IMR-90 (cell line): ENCODE data around the gene POM121L2. TPM values are rescaled to one million over a fixed set of nuclear protein-coding genes. Genes with fewer than 3 reads are reported as not detected.

Source experiments
- ATAC-seq: fragments of 200-7000 bp; cut with Tn5 transposase; 2 replicates; pipeline ENCODE4 v1.9.1; 2020; ENCODE audit warnings: low read depth, mild to moderate bottlenecking, moderate library complexity
- BruUV-seq: library from RNA; stranded (reverse); fragments of 400-500 nt; replicated peaks from 2 replicates; lab custom pipeline; 2021; lab: Mats Ljungman, UMichigan
- CTCF ChIA-PET: fragments of 300-600 bp; formaldehyde crosslinking; extraction: SDS; loops from one replicate; lab custom pipeline; 2021; ENCODE audit warnings: antibody characterized with exemption; lab: Yijun Ruan, JAX
- POLR2A ChIA-PET: fragments of 300-600 bp; sonication (Branson Sonifier 250); formaldehyde crosslinking; loops from one replicate; lab custom pipeline; 2022; ENCODE audit warnings: antibody characterized with exemption; ENCODE audit not compliant: unreplicated experiment; lab: Charles Lee
- DNase-seq: peaks from one replicate; pipeline ENCODE4 v3.0.0; 2013
- H2AFZ ChIP-seq: replicated peaks from 2 replicates; pipeline ENCODE3; 2013; ENCODE audit warnings: low read length, mild to moderate bottlenecking; ENCODE audit not compliant: poor library complexity
- H2AK5ac ChIP-seq: 2 replicates; pipeline ENCODE4 v1.6.1; 2013; ENCODE audit warnings: low read depth, low read length, inconsistent platforms
- H2AK9ac ChIP-seq: replicated peaks from 2 replicates; pipeline ENCODE3; 2013; ENCODE audit warnings: mild to moderate bottlenecking, low read depth, low read length, moderate library complexity; ENCODE audit not compliant: poor library complexity
- H2BK120ac ChIP-seq: 2 replicates; pipeline ENCODE4 v1.6.1; 2013; ENCODE audit warnings: low read depth, low read length, inconsistent platforms
- H2BK15ac ChIP-seq: 3 replicates; pipeline ENCODE4 v1.6.1; 2013; ENCODE audit warnings: low read depth, low read length, inconsistent platforms
- H2BK20ac ChIP-seq: 2 replicates; pipeline ENCODE4 v1.6.1; 2013; ENCODE audit warnings: low read depth, mild to moderate bottlenecking, inconsistent platforms, low read length, moderate library complexity
- H2BK5ac ChIP-seq: 2 replicates; pipeline ENCODE4 v1.6.1; 2013; ENCODE audit warnings: mild to moderate bottlenecking, low read depth, low read length, inconsistent platforms; ENCODE audit not compliant: poor library complexity, severe bottlenecking
- H3K14ac ChIP-seq: replicated peaks from 2 replicates; pipeline ENCODE4 v1.6.1; 2013; ENCODE audit warnings: low read depth, low read length, inconsistent platforms
- H3K18ac ChIP-seq: 2 replicates; pipeline ENCODE4 v1.6.1; 2013; ENCODE audit warnings: low read depth, low read length, control low read depth
- H3K23ac ChIP-seq: 2 replicates; pipeline ENCODE4 v1.6.1; 2013; ENCODE audit warnings: low read depth, low read length, inconsistent platforms
- H3K27ac ChIP-seq: 2 replicates; pipeline ENCODE4 v1.5.1; 2013; ENCODE audit warnings: mild to moderate bottlenecking, control low read depth, low read length; ENCODE audit not compliant: insufficient read depth
- H3K27me3 ChIP-seq: 2 replicates; pipeline ENCODE4 v1.6.1; 2013; ENCODE audit warnings: low read length; ENCODE audit not compliant: control insufficient read depth, insufficient read depth
- H3K36me3 ChIP-seq: 2 replicates; pipeline ENCODE4 v1.6.1; 2013; ENCODE audit warnings: low read length, mixed read lengths; ENCODE audit not compliant: control insufficient read depth, insufficient read depth
- H3K4ac ChIP-seq: 2 replicates; pipeline ENCODE4 v1.6.1; 2013; ENCODE audit warnings: low read depth, low read length, inconsistent platforms
- H3K4me1 ChIP-seq: 2 replicates; pipeline ENCODE4 v1.6.1; 2013; ENCODE audit warnings: low read length, mixed read lengths; ENCODE audit not compliant: control insufficient read depth, insufficient read depth
- H3K4me2 ChIP-seq: 2 replicates; pipeline ENCODE4 v1.6.1; 2013; ENCODE audit warnings: low read depth, mild to moderate bottlenecking, control low read depth, low read length, moderate library complexity
- H3K4me3 ChIP-seq: 2 replicates; pipeline ENCODE4 v1.5.1; 2013; ENCODE audit warnings: low read depth, mild to moderate bottlenecking, control low read depth, low read length, moderate library complexity; ENCODE audit not compliant: insufficient read depth
- H3K56ac ChIP-seq: 2 replicates; pipeline ENCODE4 v1.6.1; 2013; ENCODE audit warnings: low read length, inconsistent platforms; ENCODE audit not compliant: insufficient read depth; ENCODE audit errors: extremely low read depth
- H3K79me1 ChIP-seq, 2 experiments: 2 replicates each; pipeline ENCODE4 v1.6.1; 2013; ENCODE audit warnings: low read length in 2 of 2, inconsistent platforms in 1 of 2, low read depth in 1 of 2
- H3K9ac ChIP-seq: 2 replicates; pipeline ENCODE4 v1.6.1; 2013; ENCODE audit warnings: low read depth, low read length, control low read depth
- H3K9me1 ChIP-seq: 2 replicates; pipeline ENCODE4 v1.6.1; 2013; ENCODE audit warnings: low read length, inconsistent platforms; ENCODE audit not compliant: insufficient read depth
- H3K9me3 ChIP-seq: 2 replicates; pipeline ENCODE4 v1.6.1; 2013; ENCODE audit warnings: low read length; ENCODE audit not compliant: control insufficient read depth, insufficient read depth
- H4K20me1 ChIP-seq: 2 replicates; pipeline ENCODE4 v1.6.1; 2013; ENCODE audit warnings: low read length, inconsistent platforms; ENCODE audit not compliant: insufficient read depth
- H4K5ac ChIP-seq: 2 replicates; pipeline ENCODE4 v1.6.1; 2013; ENCODE audit warnings: mild to moderate bottlenecking, low read depth, low read length, control low read depth
- H4K8ac ChIP-seq, 2 experiments: 2 replicates each; pipeline ENCODE4 v1.6.1; 2013; ENCODE audit warnings: low read depth in 2 of 2, low read length in 2 of 2, control low read depth in 1 of 2, inconsistent platforms in 1 of 2
- H4K91ac ChIP-seq: 2 replicates; pipeline ENCODE4 v1.6.1; 2013; ENCODE audit warnings: low read depth, low read length, inconsistent platforms; ENCODE audit not compliant: insufficient read depth
- RCOR1 ChIP-seq: IDR thresholded peaks from 2 replicates; pipeline ENCODE4 v1.6.1; 2012; ENCODE audit warnings: mild to moderate bottlenecking, low read length, improper control_type of control experiment; ENCODE audit not compliant: insufficient replicate concordance
- WGBS, 2 experiments: methylation state at CpG; one replicate each; pipeline versions ENCODE4 v1.1.5 to v1.1.7; 2013; ENCODE audit warnings: missing lambda C conversion rate in 2 of 2; ENCODE audit not compliant: insufficient read length in 1 of 2; ENCODE audit errors: extremely low coverage in 2 of 2; 5-methylcytosine and 5-hydroxymethylcytosine counted together
- dilution Hi-C: fragments of 300-500 bp; cut with HindIII; formaldehyde crosslinking; loops from one replicate; pipeline ENCODE4 v1.14.3; 2018; ENCODE audit warnings: low sequenced_read_pairs; ENCODE audit not compliant: unreplicated experiment
- in situ Hi-C: fragments of 300-500 bp; cut with MboI; formaldehyde crosslinking; loops from 3 replicates; pipeline ENCODE4 v1.14.3; 2019; ENCODE audit warnings: low sequenced_read_pairs, inconsistent platforms, mixed read lengths
- intact Hi-C: fragments of 100-400 bp; cut with micrococcal nuclease; formaldehyde crosslinking; loops from 2 replicates; pipeline ENCODE4 v1.10.0; 2022
- polyA plus RNA-seq, 3 experiments: library from polyadenylated mRNA; depleted of rRNA; stranded (reverse); fragments of >200 nt; gene quantifications; 2 replicates each; pipeline ENCODE4 v1.2.3, GENCODE V29; 2012; ENCODE audit warnings: low replicate concordance in 1 of 3
- total RNA-seq: library from RNA; depleted of rRNA; stranded (reverse); fragments of >200 nt; gene quantifications from 2 replicates; pipeline ENCODE4 v1.2.3, GENCODE V29; 2012

Gene POM121L2
- total and polyA plus RNA-seq, 2 of the 4 experiments (the other 2 are of a cell fraction): not detected

- no peak overlapping the region for H3K18ac ChIP-seq
- TF ChIP-seq RCOR1: no peak
- ATAC-seq: peak; percentile 69
- H4K5ac ChIP-seq: no peak overlapping the region
- H2BK120ac ChIP-seq: no peak overlapping the region
- H4K91ac ChIP-seq: no peak overlapping the region
- peaks cover 4% of the 10 kb centered on the region for H3K9me3 ChIP-seq
- in situ Hi-C loops (no loop called here), dilution Hi-C loops (no loop called here), intact Hi-C loops (loop anchor here (5.0 kb wide), 2 partner anchors 192 to 472 kb away; partner anchors contain the start of gene ZNF184)
- H3K9me1 ChIP-seq: no peaks in the 10 kb centered on the region; the same call in 1 of the 2 replicates
- H3K4me2 ChIP-seq: peak overlapping the region; percentile 64
- no peak overlapping the region for H2AK9ac ChIP-seq
- no peak overlapping the region for H3K4ac ChIP-seq
- no peaks in the 10 kb centered on the region for H3K36me3 ChIP-seq
- no peak overlapping the region for H3K56ac ChIP-seq
- no peak overlapping the region for H2BK5ac ChIP-seq
- DNase-seq: no peak
- H3K27me3 ChIP-seq: peaks cover 29% of the 10 kb centered on the region
- ChIA-PET CTCF (interaction anchor here (0.6 kb wide), 1 partner anchor 1650 kb away, joined by 3 read pairs; no protein-coding TSS in a partner anchor), POLR2A (no interaction called here)
- no peak overlapping the region for H4K8ac ChIP-seq
- peak overlapping the region; percentile 71 for H2AFZ ChIP-seq
- no peak overlapping the region for H2BK20ac ChIP-seq
- H2BK15ac ChIP-seq: no peak overlapping the region
- H4K20me1 ChIP-seq: 0 out of 2 replicates have a peak, but pooled peaks cover 3% of the 10 kb centered on the region
- peak overlapping the region; percentile 27 for H3K4me3 ChIP-seq
- WGBS, 2 experiments: no CpG with 5 or more reads among the region's 9 CpGs
- H3K9ac ChIP-seq: peak overlapping the region; percentile 38; the same call in 1 of the 2 replicates
- no peaks in the 10 kb centered on the region for H3K79me1 ChIP-seq
- H3K4me1 ChIP-seq: no peaks in the 10 kb centered on the region
- no TSS peak for BruUV-seq
- no peak overlapping the region for H3K14ac ChIP-seq
- H3K27ac ChIP-seq: no peak overlapping the region
- no peak overlapping the region for H2AK5ac ChIP-seq
- no peak overlapping the region for H3K23ac ChIP-seq
These were observed 31.5 kb downstream of the POM121L2 start for GRCh38 chr6:27280540-27281000.
